Glutamatergic neuron (in vitro differentiated cells): ENCODE results near the gene ROBO4. TPM values are rescaled to one million over a fixed set of nuclear protein-coding genes. Genes with fewer than 3 reads are reported as not detected.

ENCODE experiments used
- DNase-seq: peaks from one replicate; pipeline ENCODE4 v3.0.0; 2022
- H3K27ac Mint-ChIP-seq: one replicate; pipeline ENCODE4 v1.8.0; 2020; ENCODE audit warnings: mild to moderate bottlenecking, mixed read lengths, inconsistent platforms; ENCODE audit not compliant: unreplicated experiment
- H3K27me3 Mint-ChIP-seq: one replicate; pipeline ENCODE4 v1.8.0; 2020; ENCODE audit warnings: mild to moderate bottlenecking, moderate library complexity, mixed read lengths, inconsistent platforms; ENCODE audit not compliant: unreplicated experiment
- H3K36me3 Mint-ChIP-seq: one replicate; pipeline ENCODE4 v1.8.0; 2020; ENCODE audit warnings: mild to moderate bottlenecking, mixed read lengths, inconsistent platforms; ENCODE audit not compliant: unreplicated experiment
- H3K4me1 Mint-ChIP-seq: one replicate; pipeline ENCODE4 v1.8.0; 2020; ENCODE audit warnings: mild to moderate bottlenecking, low read depth, mixed read lengths, inconsistent platforms; ENCODE audit not compliant: unreplicated experiment
- H3K4me3 Mint-ChIP-seq: one replicate; pipeline ENCODE4 v1.8.0; 2020; ENCODE audit warnings: mild to moderate bottlenecking, mixed read lengths, inconsistent platforms; ENCODE audit not compliant: unreplicated experiment
- H3K9me3 Mint-ChIP-seq: one replicate; pipeline ENCODE4 v1.8.0; 2020; ENCODE audit warnings: mild to moderate bottlenecking, moderate library complexity, mixed read lengths, inconsistent platforms; ENCODE audit not compliant: unreplicated experiment
- total RNA-seq: library from RNA; stranded (reverse); fragmentation: NEBNext Ultra II Directional; extraction: Animal tissue kit (Norgen Biotek cat#: 25700); gene quantifications from one replicate; pipeline ENCODE4 v1.2.1, GENCODE V29; 2021; ENCODE audit not compliant: unreplicated experiment
- TF ChIP-seq, protein P1 (sequence below): fragments of 200-600 bp; sonication (generic); IDR thresholded peaks from one replicate; pipeline ENCODE4 v1.5.0; 2021; ENCODE audit not compliant: partially characterized antibody, unreplicated experiment

The ROBO4 gene
- total RNA-seq, 1 donor from 2014 or later: not detected

DNA sequence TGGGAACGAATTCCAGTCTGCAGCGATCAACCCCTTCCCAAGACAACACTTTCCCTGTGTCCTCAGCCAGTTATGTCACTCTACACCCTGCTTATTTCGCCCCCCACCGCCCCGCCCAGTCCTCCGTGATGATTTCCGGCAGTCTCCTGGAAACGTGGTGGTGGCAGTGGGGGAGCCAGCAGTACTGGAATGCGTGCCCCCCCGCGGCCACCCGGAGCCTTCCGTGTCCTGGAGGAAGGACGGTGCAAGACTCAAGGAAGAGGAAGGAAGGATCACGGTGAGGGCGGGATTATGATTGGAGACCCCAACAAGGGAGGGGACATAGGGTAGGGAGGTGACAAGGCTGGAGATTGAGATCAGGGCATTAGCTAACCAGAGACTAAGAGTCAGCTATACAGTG is 28.3 kb downstream of the ROBO4 start:
- Mint-ChIP-seq H3K27ac (no peak overlapping the region), H3K27me3 (peaks cover 35% of the 10 kb centered on the region), H3K4me1 (peaks cover 12% of the 10 kb centered on the region), H3K9me3 (no peaks in the 10 kb centered on the region), H3K4me3 (peak overlapping the region; percentile 5), H3K36me3 (no peaks in the 10 kb centered on the region)
- DNase-seq: no peak
- TF ChIP-seq, protein P1, sequence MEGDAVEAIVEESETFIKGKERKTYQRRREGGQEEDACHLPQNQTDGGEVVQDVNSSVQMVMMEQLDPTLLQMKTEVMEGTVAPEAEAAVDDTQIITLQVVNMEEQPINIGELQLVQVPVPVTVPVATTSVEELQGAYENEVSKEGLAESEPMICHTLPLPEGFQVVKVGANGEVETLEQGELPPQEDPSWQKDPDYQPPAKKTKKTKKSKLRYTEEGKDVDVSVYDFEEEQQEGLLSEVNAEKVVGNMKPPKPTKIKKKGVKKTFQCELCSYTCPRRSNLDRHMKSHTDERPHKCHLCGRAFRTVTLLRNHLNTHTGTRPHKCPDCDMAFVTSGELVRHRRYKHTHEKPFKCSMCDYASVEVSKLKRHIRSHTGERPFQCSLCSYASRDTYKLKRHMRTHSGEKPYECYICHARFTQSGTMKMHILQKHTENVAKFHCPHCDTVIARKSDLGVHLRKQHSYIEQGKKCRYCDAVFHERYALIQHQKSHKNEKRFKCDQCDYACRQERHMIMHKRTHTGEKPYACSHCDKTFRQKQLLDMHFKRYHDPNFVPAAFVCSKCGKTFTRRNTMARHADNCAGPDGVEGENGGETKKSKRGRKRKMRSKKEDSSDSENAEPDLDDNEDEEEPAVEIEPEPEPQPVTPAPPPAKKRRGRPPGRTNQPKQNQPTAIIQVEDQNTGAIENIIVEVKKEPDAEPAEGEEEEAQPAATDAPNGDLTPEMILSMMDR: no peak

DNA sequence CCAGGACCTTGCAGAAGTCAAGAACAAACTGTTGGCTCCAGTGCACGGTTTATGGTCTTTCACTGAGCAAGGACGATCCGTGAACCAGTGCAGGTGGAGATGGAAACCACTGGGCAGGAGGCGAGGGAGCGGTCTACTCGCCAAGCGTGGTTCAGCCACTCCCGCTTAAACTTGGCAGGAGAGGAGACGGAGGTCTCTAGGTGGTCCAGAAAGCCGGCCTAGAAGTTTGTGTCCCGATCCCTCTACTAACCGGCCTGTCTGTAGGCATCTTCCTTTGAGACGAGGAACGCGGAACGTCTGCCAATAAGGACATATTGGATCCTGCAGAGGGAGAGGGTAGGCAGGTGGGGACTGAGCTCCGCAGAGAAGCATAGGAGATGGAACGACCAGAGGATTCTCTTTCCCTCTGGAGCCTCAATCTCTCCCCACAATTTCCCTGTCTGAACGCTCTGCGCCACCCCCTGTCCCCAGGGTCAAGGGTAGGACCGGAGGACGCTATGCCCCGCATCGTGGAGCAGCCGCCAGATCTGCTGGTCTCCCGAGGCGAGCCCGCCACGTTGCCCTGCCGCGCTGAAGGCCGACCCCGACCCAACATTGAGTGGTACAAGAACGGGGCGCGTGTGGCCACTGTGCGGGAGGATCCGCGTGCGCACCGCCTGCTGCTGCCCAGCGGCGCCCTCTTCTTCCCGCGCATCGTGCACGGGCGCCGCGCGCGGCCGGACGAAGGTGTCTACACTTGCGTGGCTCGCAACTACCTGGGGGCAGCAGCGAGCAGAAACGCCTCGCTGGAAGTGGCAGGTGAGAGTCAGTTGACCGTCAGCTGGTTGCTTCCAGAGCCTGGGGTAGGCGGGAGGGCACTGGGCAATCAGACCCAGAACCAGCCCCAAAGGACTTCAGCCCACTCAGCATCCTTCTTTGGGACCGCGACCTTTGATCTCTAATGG is 29.1 kb downstream of the ROBO4 start:
- no peaks in the 10 kb centered on the region for H3K9me3 Mint-ChIP-seq
- no peak overlapping the region for H3K4me3 Mint-ChIP-seq
- no peak overlapping the region for H3K27ac Mint-ChIP-seq
- TF ChIP-seq, protein P1: no peak
- peaks cover 6% of the 10 kb centered on the region for H3K4me1 Mint-ChIP-seq
- no peak for DNase-seq
- H3K36me3 Mint-ChIP-seq: no peaks in the 10 kb centered on the region
- peaks cover 34% of the 10 kb centered on the region for H3K27me3 Mint-ChIP-seq

DNA sequence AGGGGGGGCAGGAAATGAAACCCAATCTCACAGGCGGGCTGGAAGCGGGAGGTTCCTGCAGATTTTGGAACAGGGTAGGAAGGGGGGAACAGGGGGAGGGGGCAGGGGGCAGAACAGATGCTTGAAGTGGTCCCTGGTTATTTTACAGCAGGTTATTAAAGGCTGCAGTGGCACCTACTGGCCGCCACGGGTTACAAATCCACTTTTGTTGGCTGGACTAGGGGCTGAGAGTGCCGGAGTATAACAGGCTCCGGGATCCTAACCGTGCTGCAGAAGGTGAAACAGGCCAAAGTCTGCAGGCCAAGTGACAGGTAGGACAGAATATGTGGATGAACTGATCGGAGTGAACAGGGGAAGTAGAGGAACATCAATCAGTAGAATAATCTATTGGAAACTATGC is 30.0 kb downstream of the ROBO4 start:
- Mint-ChIP-seq H3K36me3 (no peaks in the 10 kb centered on the region), H3K9me3 (no peaks in the 10 kb centered on the region), H3K4me1 (peaks cover 6% of the 10 kb centered on the region), H3K27me3 (peaks cover 35% of the 10 kb centered on the region), H3K27ac (no peak overlapping the region), H3K4me3 (peak overlapping the region; percentile 26)
- peak; percentile 54 for DNase-seq
- TF ChIP-seq, protein P1: peak; percentile 58

DNA sequence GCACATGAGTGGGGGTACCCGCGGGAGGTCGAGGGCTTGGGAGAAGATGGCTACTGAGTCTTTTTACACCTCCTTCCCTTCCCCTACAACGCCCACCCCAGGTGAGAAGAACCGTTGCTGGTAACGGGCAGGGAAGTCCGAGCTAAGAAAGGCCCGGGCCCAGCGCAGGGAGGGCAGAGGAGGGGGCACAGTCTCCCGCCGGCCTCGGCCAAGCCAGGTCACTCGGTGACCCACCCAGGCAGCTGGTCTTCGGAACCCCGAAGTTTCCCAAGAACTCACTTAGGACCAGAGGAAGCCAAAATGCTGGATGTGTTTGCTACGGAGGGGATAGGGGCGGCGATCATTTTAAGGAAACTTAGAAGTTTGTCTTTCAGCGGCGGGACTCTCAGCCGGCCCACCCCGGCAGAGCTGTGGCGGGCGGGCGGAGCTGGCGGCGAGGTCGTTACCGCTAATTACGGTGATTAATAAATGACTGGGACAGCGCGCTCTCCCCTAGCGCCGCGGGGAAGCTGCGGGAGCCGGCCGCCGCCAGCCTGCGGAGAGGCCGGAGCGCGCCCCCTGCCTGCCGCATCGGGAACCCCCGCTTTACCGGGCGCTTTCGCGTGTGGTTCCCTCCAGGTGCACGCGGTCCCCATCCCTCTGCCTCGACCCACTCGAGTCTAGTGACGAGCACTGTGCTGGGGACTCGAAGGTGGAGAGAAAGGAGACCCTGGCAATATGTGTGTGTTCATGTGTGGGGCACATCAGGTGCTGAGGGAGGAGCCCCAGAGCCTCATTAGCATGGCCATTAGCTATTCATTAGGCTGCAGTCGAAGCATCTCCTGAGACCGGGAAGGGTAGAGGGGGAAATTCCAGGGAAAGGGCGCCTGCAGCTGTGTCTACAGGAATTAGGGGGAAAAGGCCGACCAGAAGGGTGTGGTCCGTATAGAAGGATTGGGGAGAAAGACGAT is 31.5 kb downstream of the ROBO4 start:
- H3K4me1 Mint-ChIP-seq: peaks cover 6% of the 10 kb centered on the region
- TF ChIP-seq, protein P1: peak; percentile 96
- no peaks in the 10 kb centered on the region for H3K36me3 Mint-ChIP-seq
- peak; percentile 85 for DNase-seq
- peaks cover 2% of the 10 kb centered on the region for H3K9me3 Mint-ChIP-seq
- H3K27me3 Mint-ChIP-seq: peaks cover 35% of the 10 kb centered on the region
- H3K27ac Mint-ChIP-seq: no peak overlapping the region
- peak overlapping the region; percentile 69 for H3K4me3 Mint-ChIP-seq
